GM10248 (cell line): Measurements from ENCODE around the gene GRAP.
"Not testable (repeated sequence)": the region's sequence is repeated elsewhere in the genome, so short reads cannot be mapped to it uniquely, and the experiment has no call there.

Experiments
- CTCF ChIA-PET: fragments of 300-600 bp; sonication (Branson Sonifier 250); formaldehyde crosslinking; extraction: SDS; loops from one replicate; lab custom pipeline; 2021; ENCODE audit warnings: antibody characterized with exemption; lab: Yijun Ruan, JAX
- POLR2A ChIA-PET: fragments of 350-650 bp; sonication (Branson Sonifier 250); formaldehyde crosslinking; extraction: SDS; loops from one replicate; lab custom pipeline; 2020; ENCODE audit warnings: antibody characterized with exemption; lab: Yijun Ruan, JAX
- DNase-seq: peaks from one replicate; pipeline ENCODE4 v3.0.0; 2012; ENCODE audit errors: extremely low spot score
- TF ChIP-seq, protein P1 (sequence below): IDR thresholded peaks from 2 replicates; pipeline ENCODE4 v1.5.1; 2012; ENCODE audit warnings: mild to moderate bottlenecking, low read depth; ENCODE audit errors: extremely low read depth, missing control alignments, control extremely low read depth

GRAP gene

DNA sequence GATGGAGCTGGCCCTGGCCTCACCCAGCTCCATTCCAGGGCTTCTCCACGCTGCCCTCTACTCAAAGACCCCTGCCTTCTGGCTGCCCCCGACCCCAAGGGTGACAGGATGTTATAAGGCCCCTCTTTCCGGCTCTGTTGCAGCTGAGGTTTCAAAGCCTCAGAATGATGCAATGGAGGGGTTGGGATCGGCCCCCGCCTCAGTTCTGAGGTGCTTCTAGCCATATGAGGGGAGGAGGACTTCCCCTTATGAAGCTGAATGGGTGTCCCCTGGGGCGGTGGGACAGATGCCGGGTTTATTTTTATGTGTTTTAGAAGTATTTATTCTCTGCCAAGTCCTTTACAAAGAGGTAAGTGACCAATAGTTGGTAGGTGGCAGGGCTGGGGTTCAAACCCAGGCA, 2.1 kb upstream of the GRAP start:
- CTCF ChIA-PET, POLR2A ChIA-PET, DNase-seq: not testable (repeated sequence)

DNA sequence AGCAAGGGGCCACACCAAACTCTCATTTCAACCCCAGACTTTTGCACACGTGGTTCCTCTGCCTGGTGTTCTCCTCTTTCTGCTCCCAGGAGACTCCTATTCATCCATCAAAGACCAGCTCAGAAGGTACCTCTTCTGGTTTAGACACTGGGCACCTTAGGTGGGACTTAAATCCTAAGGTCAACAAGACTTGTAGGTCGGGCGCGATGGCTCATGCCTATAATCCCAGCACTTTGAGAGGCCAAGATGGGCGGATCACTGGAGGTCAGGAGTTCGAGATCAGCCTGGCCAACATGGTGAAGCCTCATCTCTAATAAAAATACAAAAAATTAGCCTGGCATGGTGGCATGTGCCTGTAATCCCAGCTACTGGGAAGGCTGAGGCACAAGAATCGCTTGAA, 753 bp upstream of the GRAP start:
- POLR2A ChIA-PET, CTCF ChIA-PET, DNase-seq: not testable (repeated sequence)

DNA sequence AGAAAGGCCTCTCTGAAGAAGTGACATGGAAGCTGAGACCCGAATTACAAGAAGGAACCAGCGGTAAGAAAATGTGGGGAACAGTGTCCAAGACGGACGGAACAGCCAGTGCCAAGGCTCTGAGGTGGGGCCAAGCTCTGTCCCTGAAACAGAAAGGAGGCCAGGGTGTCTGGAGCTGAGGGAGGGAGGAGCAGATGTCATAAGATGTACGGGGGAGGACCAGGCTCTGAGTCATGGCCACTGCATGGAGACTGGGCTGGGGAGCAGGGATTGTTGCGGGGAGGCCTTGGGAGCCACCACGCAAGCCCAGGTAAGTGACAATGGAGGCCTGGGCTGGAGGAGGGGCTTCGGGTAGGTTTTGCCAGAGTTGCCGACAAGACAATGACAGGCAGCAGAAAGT, 2.1 kb downstream of the GRAP start:
- DNase-seq, CTCF ChIA-PET, POLR2A ChIA-PET: not testable (repeated sequence)

DNA sequence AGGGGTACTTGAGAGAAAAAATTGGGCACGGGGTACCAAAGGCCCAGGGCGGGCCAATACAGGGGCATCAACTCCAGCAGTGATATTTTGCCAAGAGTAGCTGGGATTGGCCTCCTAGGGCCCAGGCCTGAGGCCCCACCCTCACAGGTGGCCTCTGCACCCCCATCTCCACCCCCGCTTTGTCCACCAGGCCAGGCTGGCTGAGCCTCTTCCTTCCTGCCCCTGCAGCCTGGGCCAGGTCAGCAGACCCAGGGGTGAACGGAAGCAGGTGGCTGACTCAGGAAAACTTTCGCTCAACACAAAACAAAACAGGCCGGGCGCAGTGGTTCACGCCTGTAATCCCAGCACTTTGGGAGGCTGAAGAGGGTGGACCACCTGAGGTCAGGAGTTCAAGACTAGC, 3.7 kb downstream of the GRAP start:
- CTCF ChIA-PET, DNase-seq, POLR2A ChIA-PET: not testable (repeated sequence)

DNA sequence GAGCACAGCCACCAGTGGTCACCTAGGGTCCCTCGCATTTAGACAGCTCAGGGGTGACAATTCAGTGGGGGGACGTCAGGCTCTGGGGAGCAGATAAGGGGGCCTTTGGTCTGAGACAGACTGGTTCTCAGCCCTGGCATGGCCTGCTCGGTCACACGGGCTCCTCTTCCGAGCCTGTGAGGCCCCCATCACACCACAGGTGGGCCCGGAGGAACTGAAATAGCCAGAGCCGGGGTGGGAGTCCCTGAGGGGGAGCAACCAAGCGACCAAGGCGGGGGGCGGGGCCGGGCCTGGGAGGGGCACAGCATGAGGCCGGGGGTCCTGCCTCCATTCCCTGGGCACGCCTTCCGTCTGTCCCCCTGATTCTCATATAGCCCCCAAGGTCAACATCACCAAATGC, 4.4 kb downstream of the GRAP start:
- POLR2A ChIA-PET, CTCF ChIA-PET, DNase-seq: not testable (repeated sequence)

DNA sequence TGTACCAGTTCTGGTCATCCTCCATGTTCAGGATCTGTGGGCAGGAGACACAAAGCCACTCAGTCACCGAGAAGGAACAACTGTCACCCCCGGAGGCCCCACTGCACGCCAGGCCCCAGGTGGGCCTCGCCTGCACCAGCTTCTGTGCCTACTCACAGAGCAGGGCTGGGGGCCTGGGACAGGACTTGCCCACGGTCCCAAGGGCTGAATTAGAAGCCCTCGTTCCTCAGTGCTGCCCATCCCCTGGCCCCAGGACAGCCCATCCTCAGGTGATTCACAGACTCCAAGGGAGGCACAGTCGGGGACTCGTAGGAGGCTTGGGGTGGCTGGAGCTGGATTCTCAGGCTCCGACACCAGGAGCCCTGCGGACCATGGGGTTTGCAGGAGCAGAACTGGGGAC, 4.9 kb downstream of the GRAP start:
- POLR2A ChIA-PET, CTCF ChIA-PET: not testable (repeated sequence)

DNA sequence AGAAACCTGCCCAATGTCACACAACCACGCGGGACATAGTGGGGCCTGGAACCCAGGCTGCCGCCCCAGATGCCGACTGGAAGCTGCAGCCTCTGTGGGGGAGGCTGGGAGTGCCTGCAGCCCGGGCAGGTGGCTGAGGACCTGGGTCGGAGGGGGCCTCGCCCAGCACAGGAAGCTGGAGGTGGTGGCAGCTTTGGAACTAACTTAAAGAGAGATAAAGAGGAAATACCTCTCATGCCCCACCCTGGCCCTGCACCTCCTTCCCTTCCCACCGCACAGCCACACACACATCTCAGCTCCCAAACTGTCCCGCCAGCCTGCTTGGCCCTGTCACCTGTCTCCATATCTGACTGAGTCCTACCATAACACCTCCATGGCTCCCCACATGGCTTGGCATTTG, 6.4 kb downstream of the GRAP start:
- POLR2A ChIA-PET, CTCF ChIA-PET: not testable (repeated sequence)

More for the DNA sequence above, 4.9 kb downstream of the GRAP start:
- DNase-seq: not testable (repeated sequence)

DNA sequence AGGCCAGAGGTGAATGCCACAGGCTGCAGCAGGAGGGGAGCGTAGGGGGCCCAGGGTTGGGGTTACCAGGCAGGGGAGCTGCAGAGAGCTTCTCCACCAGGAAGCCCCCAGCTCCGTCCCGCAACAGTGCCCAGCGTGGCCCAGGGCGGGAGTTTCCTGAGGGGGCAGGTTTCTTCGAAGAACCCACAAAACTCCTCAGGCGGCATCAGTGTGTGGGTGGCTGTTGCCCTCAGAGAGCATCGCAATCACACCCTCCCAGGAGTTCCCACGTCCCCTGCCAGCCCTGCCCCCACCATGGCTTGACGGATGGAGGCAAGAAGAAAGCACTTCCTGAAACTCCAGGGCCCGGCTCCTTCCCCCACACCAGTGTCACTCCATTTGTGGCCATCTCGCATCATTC, 8.0 kb downstream of the GRAP start:
- POLR2A ChIA-PET, CTCF ChIA-PET, DNase-seq: not testable (repeated sequence)

More for the DNA sequence above, 6.4 kb downstream of the GRAP start:
- not testable (repeated sequence) for DNase-seq

DNA sequence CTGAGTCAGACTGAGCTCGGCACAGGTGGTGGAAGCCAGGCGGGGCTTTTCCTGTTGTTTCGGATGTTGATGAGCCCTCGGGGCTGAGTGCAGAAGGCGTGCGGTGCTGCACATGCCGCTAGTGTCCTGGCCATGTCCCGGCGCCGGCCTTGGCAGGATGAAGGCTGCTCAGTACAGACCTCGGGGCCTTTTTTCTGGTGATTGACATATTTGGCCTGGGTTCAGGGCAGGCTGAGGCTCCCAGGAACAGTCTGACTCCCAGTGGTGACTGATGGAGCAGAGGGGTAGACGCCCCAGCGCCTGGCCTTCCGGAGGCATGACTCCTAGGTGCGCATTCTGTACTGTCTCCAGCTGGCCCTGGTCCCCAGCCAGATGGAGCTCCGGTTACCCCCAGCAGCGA, 8.8 kb downstream of the GRAP start:
- CTCF ChIA-PET, POLR2A ChIA-PET, DNase-seq: not testable (repeated sequence)

DNA sequence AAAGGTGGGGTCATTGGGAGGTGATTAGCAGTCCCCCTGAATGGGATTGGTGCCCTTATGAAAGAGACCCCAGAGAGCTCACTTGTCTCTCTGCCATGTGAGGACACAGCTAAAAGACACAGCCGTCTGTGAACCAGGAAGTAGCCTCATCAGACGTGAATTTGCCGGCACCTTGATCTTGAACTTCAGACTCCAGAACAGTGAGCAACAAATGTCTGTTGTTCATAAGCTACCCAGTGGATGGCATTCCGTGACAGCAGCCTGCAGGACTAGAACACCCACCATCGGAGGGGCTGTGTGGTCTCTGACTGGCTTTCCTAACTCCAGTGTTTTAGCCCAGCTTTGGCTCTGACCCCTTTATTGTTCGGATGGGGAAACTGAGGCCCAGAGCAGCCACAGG, 9.2 kb downstream of the GRAP start:
- POLR2A ChIA-PET, DNase-seq, CTCF ChIA-PET: not testable (repeated sequence)

DNA sequence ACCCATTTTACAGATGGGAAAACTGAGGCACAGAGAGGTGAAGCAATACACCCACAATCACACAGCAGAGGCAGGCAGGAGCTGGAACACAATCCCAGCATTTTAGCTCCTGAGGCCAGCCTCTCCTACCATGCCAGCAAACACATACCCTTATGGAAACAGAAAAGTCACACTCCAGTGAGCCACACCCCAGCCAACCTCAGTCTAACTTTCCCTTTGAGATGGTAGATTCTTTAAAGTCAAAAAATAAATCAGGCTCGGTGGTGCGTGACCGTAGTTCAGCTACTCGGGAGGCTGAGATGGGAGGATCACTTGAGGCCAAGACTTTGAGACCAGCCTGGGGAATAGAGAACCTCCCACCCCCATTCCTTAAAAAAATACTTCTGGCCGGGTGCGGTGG, 10.6 kb downstream of the GRAP start:
- DNase-seq, CTCF ChIA-PET, POLR2A ChIA-PET: not testable (repeated sequence)

DNA sequence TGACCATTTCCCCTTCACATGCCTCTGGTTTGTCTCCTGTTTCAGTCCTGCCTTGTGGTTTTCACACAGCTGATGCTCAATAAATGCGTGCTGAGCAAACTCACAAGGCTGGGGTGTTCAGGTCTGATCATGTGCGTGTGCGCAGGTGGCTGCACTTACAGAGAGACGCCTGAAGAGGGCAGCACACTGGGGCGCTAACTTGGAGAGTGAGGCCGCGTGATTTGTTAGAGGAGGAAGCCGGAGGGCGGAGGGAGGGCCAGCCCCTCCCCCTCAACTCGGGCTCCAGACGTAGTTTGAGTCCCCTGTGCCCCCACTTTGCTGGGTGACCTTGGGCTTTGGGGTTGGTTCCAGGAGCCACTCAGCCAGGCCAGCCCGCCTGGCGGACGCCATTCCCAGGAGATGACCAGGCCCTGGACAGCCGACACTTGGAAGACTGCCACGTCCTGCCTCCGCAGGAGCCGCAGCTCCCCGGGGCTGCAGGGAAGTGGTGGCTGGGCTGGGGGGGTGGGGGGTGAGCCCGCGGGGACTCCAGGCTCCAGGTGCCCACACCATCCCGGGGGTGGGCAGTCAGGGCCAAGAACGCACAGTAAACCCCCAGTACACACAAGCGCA, 14.3 kb downstream of the GRAP start:
- CTCF ChIA-PET, POLR2A ChIA-PET, DNase-seq: not testable (repeated sequence)

DNA sequence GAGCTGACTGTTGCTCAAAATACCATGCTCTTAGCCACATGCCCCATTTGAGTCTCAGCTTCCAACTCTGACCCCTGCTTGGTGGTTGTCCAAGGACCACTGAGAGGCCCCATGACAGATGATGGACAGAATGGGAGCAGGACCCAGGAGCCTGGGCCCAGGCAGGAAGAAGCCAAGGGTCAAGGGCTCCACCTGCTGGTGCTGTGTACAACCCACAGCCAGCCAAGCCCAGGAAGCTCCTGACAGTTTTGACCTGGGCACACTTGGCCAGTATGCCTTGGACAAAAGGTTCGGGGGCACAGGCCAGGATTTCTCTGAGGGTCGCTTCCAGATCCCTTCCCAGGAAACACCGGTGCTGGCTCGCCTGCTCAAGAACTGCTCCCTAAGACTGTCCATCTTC, 15.0 kb downstream of the GRAP start:
- DNase-seq, CTCF ChIA-PET, POLR2A ChIA-PET: not testable (repeated sequence)
- TF ChIP-seq, protein P1, sequence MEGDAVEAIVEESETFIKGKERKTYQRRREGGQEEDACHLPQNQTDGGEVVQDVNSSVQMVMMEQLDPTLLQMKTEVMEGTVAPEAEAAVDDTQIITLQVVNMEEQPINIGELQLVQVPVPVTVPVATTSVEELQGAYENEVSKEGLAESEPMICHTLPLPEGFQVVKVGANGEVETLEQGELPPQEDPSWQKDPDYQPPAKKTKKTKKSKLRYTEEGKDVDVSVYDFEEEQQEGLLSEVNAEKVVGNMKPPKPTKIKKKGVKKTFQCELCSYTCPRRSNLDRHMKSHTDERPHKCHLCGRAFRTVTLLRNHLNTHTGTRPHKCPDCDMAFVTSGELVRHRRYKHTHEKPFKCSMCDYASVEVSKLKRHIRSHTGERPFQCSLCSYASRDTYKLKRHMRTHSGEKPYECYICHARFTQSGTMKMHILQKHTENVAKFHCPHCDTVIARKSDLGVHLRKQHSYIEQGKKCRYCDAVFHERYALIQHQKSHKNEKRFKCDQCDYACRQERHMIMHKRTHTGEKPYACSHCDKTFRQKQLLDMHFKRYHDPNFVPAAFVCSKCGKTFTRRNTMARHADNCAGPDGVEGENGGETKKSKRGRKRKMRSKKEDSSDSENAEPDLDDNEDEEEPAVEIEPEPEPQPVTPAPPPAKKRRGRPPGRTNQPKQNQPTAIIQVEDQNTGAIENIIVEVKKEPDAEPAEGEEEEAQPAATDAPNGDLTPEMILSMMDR: peak; percentile 58

DNA sequence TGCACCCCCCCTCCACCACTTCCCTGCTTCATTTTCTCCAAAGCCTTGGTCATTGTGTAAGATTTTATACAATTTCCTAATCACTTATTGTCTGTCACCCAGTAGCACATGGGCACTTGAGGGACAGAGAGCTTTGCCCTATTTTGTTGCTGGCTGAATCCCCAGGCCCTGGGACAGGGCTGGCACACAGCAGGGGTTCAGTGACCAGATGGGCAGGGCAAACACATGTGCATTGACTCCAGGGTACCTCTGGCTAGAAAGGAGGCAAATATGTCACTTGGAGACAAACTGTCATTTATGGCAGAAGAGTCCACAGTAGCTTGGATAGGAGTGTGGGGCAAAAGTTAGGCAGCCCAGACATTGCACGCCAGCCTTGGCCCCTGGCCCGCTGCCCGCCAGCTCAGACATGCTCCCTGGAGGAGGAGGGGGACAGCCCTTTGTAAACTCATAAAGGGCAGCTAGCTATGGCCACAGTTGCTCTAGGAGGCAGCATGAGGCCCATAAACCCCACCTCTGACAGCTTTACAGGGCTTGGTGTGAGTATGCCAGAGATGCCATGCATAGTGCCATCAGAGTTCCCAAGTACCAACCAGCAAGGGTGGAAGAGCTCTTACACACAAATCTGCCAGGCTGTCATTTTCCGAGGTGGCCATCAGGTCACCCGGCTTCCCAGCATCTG, 15.8 kb downstream of the GRAP start:
- POLR2A ChIA-PET, CTCF ChIA-PET, DNase-seq: not testable (repeated sequence)

DNA sequence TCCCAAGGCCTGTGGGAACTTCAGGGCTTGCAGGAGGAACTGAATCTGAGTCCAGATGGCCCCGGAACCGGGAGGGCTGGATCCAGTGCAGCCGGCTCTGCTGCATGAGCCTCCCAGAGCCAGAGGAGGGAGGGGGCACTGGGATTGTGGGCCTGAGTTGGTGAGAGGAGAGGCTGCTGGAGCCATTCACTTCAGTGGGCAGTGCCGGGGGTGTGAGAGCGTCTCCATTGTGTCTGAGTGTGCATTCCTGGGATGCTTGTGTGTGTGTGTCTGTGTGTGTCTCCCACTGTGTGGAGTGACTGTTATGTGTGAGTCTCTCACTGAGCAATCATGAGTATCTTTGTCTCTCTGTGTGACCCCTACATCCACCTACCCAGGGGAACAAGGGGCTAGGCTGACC, 17.0 kb downstream of the GRAP start:
- POLR2A ChIA-PET, DNase-seq, CTCF ChIA-PET: not testable (repeated sequence)

DNA sequence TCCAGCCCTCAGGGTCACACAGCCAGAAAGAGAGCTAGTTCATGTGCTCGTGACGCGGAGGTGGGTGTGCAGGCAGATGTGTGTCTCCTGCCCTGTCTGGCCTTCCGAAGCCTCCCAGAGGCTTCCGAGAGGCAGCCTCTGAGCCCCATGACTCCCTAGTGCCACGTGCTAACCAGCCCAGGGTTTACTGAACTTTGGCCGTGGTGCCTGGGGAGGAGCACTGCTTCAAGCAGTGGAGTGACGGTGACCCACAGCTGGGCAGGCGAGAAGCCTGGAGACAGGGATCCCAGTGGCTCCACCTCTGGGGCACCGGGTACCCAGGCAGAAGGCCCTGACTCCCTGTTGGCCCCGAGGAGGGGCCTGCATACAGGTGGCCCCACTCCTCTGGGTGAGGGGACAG, 18.1 kb downstream of the GRAP start:
- CTCF ChIA-PET, DNase-seq, POLR2A ChIA-PET: not testable (repeated sequence)
